ENCODE data around the gene GNAS-AS1.

DNA sequence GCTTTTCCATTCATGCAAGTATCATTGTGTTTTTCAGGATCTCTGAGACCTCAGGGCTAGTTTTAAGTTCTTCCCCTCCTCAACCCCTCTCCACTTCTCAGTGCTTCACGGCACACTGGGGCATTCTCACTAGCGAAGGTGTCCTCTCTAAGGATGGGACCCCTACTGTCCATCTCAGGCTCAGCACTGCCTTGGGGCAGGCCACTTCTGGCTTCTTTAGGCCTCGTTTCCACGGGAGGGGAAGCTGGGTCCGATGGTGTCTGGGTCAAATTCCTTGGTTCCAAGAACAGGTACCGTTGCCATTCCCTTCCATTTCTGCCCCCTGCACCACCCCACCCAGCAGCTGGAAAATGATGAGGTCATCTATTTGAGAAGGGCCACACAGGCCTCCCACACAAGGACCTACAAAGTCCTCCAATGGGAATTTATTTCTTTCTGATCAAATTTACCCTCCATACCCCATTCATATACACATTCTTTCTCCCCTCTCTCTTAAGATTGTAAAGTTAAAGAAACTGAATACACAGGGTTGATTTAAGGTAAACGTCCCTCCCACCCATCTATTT lies 19.0 kb upstream of the GNAS-AS1 start:
- TF ChIP-seq, protein P1, sequence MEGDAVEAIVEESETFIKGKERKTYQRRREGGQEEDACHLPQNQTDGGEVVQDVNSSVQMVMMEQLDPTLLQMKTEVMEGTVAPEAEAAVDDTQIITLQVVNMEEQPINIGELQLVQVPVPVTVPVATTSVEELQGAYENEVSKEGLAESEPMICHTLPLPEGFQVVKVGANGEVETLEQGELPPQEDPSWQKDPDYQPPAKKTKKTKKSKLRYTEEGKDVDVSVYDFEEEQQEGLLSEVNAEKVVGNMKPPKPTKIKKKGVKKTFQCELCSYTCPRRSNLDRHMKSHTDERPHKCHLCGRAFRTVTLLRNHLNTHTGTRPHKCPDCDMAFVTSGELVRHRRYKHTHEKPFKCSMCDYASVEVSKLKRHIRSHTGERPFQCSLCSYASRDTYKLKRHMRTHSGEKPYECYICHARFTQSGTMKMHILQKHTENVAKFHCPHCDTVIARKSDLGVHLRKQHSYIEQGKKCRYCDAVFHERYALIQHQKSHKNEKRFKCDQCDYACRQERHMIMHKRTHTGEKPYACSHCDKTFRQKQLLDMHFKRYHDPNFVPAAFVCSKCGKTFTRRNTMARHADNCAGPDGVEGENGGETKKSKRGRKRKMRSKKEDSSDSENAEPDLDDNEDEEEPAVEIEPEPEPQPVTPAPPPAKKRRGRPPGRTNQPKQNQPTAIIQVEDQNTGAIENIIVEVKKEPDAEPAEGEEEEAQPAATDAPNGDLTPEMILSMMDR (IDR thresholded peaks at IDR 0.05) = no peak
- TF ChIP-seq POLR2A (IDR thresholded peaks at IDR 0.05) = no peak

Data from esophagus squamous epithelium (tissue), 4 donors.